HCT116 (cell line): Measurements from ENCODE around the gene ETV5.

ENCODE experiments used
- CTCF ChIP-seq, 3 experiments: fragments of 200-600 bp in 1 of 3; sonication (generic) in 1 of 3; IDR thresholded peaks in 2 of 3; conservative IDR thresholded peaks in 1 of 3; 2 replicates each; pipeline ENCODE4 v1.5.1; 2012 to 2017; ENCODE audit warnings: low read depth in 2 of 3, low read length in 2 of 3, antibody characterized with exemption in 1 of 3, borderline replicate concordance in 1 of 3, control low read depth in 1 of 3, mild to moderate bottlenecking in 1 of 3, mixed read lengths in 1 of 3, mixed run types in 1 of 3, moderate library complexity in 1 of 3; ENCODE audit not compliant: insufficient read depth in 1 of 3
- EGR1 ChIP-seq: IDR thresholded peaks from 2 replicates; pipeline ENCODE4 v1.6.1; 2012; ENCODE audit warnings: low read depth
- EZH2 ChIP-seq: fragments of 200-600 bp; sonication (generic); IDR thresholded peaks from 2 replicates; pipeline ENCODE4 v1.6.1; 2017; ENCODE audit warnings: antibody characterized with exemption, mixed run types
- JUND ChIP-seq: IDR thresholded peaks from 2 replicates; pipeline ENCODE4 v1.6.1; 2012
- POLR2A ChIP-seq: IDR thresholded peaks from 2 replicates; pipeline ENCODE4 v1.7.0; 2011; ENCODE audit warnings: borderline replicate concordance; ENCODE audit not compliant: insufficient read depth, insufficient read length; ENCODE audit errors: extremely low read depth
- SIN3A ChIP-seq: IDR thresholded peaks from 2 replicates; pipeline ENCODE4 v1.6.1; 2012; ENCODE audit warnings: low read depth
- SRF ChIP-seq: IDR thresholded peaks from 2 replicates; pipeline ENCODE4 v1.6.1; 2012; ENCODE audit warnings: low read depth
- TCF7L2 ChIP-seq: IDR thresholded peaks from 2 replicates; pipeline ENCODE4 v1.7.0; 2011; ENCODE audit warnings: borderline replicate concordance, inconsistent platforms; ENCODE audit not compliant: insufficient read depth, insufficient read length; ENCODE audit errors: extremely low read depth
- YY1 ChIP-seq: IDR thresholded peaks from 2 replicates; pipeline ENCODE4 v1.6.1; 2011; ENCODE audit warnings: low read length, low read depth, moderate library complexity, mild to moderate bottlenecking; ENCODE audit not compliant: insufficient replicate concordance; ENCODE audit errors: extremely low read depth
- ZBTB33 ChIP-seq: IDR thresholded peaks from 2 replicates; pipeline ENCODE4 v1.6.1; 2011; ENCODE audit warnings: mild to moderate bottlenecking, low read length, moderate library complexity; ENCODE audit not compliant: insufficient replicate concordance; ENCODE audit errors: extremely low read depth

- TF ChIP-seq YY1 (no peak), CTCF (IDR thresholded peaks at IDR 0.05 in 2 of 3, conservative IDR thresholded peaks at IDR 0.05 in 1 of 3; ENCODE audit: borderline replicate concordance in 1 of 3, insufficient read depth in 1 of 3, low read depth in 2 of 3, low read length in 2 of 3) (no peak), POLR2A (no peak), JUND (no peak), SIN3A (no peak), EZH2 (no peak), TCF7L2 (no peak), ZBTB33 (no peak), SRF (no peak), EGR1 (no peak)
These were observed 41.3 kb downstream of the ETV5 start for GRCh38 chr3:186067360-186068242.
